Colonic mucosa (tissue), 4 donors: ENCODE data around the gene SUMF1. TPM values are rescaled to one million over a fixed set of nuclear protein-coding genes. Genes with fewer than 3 reads are reported as not detected.

Experiments
- DNase-seq: peaks from one replicate; pipeline ENCODE4 v3.0.0-alpha.2; 2020
- H3K27ac ChIP-seq: fragments of 200-600 bp; one replicate; pipeline ENCODE4 v1.8.0; 2021
- H3K27me3 ChIP-seq: fragments of 200-600 bp; one replicate; pipeline ENCODE4 v1.8.0; 2021
- H3K36me3 ChIP-seq: fragments of 200-600 bp; one replicate; pipeline ENCODE4 v1.8.0; 2021
- H3K4me1 ChIP-seq: fragments of 200-600 bp; one replicate; pipeline ENCODE4 v1.8.0; 2021; ENCODE audit warnings: mild to moderate bottlenecking
- H3K4me3 ChIP-seq: fragments of 200-600 bp; one replicate; pipeline ENCODE4 v1.8.0; 2021
- H3K9ac ChIP-seq, 2 donors: one replicate each; pipeline ENCODE4 v1.7.0; 2013; ENCODE audit warnings: control low read depth in 2 of 2, low read depth in 2 of 2, low read length in 2 of 2
- H3K9me3 ChIP-seq: fragments of 200-600 bp; one replicate; pipeline ENCODE4 v1.8.0; 2021
- CTCF ChIP-seq: fragments of 200-600 bp; IDR thresholded peaks from one replicate; pipeline ENCODE4 v1.8.0; 2022; ENCODE audit warnings: antibody characterized with exemption, mild to moderate bottlenecking
- intact Hi-C: fragments of 100-400 bp; cut with DNase I; formaldehyde crosslinking; loops from one replicate; pipeline ENCODE4 v1.14.1; 2022
- total RNA-seq, 2 donors: library from RNA; stranded (reverse); fragmentation: NEBNext Ultra II Directional in 1 of 2; extraction: Animal tissue kit (Norgen Biotek cat#: 25700) in 1 of 2; gene quantifications; one replicate each; pipeline ENCODE4 v1.2.1, GENCODE V29; 2021
- donor health status: healthy.
- donor health status: DM: no; HTN: no; CAD: no.
- donor health status: DM: no; HTN: no; CAD: no.

Gene SUMF1
- total RNA-seq, 2 donors from 2014 or later = 37.6 to 43.9 TPM

- no peak overlapping the region for H3K9ac ChIP-seq
- TF ChIP-seq CTCF = no peak
- H3K9me3 ChIP-seq = no peaks in the 10 kb centered on the region
Observed at GRCh38 chr3:4410606-4411005, 56.5 kb downstream of the SUMF1 start.

GRCh38 chr3:4409971-4410573 lies 57.0 kb downstream of the SUMF1 start:
- TF ChIP-seq CTCF = no peak
- intact Hi-C loops = no loop called here
- no peak overlapping the region for H3K27ac ChIP-seq
- no peak overlapping the region for H3K9ac ChIP-seq
- no peaks in the 10 kb centered on the region for H3K27me3 ChIP-seq
- no peak overlapping the region for H3K4me3 ChIP-seq
- no peaks in the 10 kb centered on the region for H3K9me3 ChIP-seq
- no peaks in the 10 kb centered on the region for H3K36me3 ChIP-seq
- H3K4me1 ChIP-seq = no peaks in the 10 kb centered on the region
- no peak for DNase-seq

More at GRCh38 chr3:4410606-4411005, 56.5 kb downstream of the SUMF1 start:
- Histone ChIP-seq H3K4me3 (no peak overlapping the region), H3K36me3 (no peaks in the 10 kb centered on the region), H3K27me3 (no peaks in the 10 kb centered on the region), H3K27ac (no peak overlapping the region), H3K4me1 (no peaks in the 10 kb centered on the region)
- no peak for DNase-seq
- intact Hi-C loops = no loop called here

GRCh38 chr3:4409415-4409814 lies 57.7 kb downstream of the SUMF1 start:
- Histone ChIP-seq H3K27ac (no peak overlapping the region), H3K9ac (no peak overlapping the region), H3K27me3 (no peaks in the 10 kb centered on the region), H3K4me3 (no peak overlapping the region), H3K9me3 (no peaks in the 10 kb centered on the region), H3K4me1 (no peaks in the 10 kb centered on the region), H3K36me3 (no peaks in the 10 kb centered on the region)
- TF ChIP-seq CTCF = no peak
- no peak for DNase-seq
- intact Hi-C loops = no loop called here

- Histone ChIP-seq H3K9ac (no peak overlapping the region), H3K36me3 (no peaks in the 10 kb centered on the region), H3K4me3 (no peak overlapping the region), H3K27me3 (no peaks in the 10 kb centered on the region), H3K27ac (no peak overlapping the region), H3K9me3 (no peaks in the 10 kb centered on the region), H3K4me1 (no peaks in the 10 kb centered on the region)
- DNase-seq = no peak
- no peak for TF ChIP-seq CTCF
- intact Hi-C loops = no loop called here
Observed at GRCh38 chr3:4408958-4409357, 58.1 kb downstream of the SUMF1 start.

- Histone ChIP-seq H3K27me3 (no peaks in the 10 kb centered on the region), H3K27ac (no peak overlapping the region), H3K9me3 (no peaks in the 10 kb centered on the region), H3K4me3 (no peak overlapping the region), H3K9ac (no peak overlapping the region), H3K36me3 (no peaks in the 10 kb centered on the region), H3K4me1 (no peaks in the 10 kb centered on the region)
- DNase-seq = no peak
- no peak for TF ChIP-seq CTCF
- intact Hi-C loops = no loop called here
Observed at GRCh38 chr3:4407941-4408340, 59.1 kb downstream of the SUMF1 start.
